ENCODE results near the gene ZGRF1.
"Not testable (repeated sequence)": the region's sequence is repeated elsewhere in the genome, so short reads cannot be mapped to it uniquely, and the experiment has no call there.

ZGRF1 gene

DNA sequence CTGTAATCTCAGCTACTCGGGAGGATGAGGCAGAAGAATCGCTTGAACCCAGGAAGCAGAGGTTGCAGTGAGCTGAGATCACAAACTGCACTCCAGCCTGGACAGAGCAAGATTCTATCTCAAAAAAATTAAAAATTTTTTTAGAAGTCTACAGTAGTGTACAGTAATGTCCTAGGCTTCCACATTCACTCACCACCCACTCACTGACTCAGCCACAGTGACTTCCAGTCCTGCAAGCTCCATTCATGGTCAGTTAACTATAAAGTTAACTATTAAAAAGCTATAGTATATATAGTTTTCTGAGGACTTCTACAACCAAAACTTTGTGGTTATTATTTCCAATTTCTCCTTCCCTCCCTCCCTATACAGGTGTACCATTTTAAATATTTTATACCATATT lies 86.0 kb downstream of the ZGRF1 start:
- no peak for DNase-seq (ENCODE audit: low spot score)

DNA sequence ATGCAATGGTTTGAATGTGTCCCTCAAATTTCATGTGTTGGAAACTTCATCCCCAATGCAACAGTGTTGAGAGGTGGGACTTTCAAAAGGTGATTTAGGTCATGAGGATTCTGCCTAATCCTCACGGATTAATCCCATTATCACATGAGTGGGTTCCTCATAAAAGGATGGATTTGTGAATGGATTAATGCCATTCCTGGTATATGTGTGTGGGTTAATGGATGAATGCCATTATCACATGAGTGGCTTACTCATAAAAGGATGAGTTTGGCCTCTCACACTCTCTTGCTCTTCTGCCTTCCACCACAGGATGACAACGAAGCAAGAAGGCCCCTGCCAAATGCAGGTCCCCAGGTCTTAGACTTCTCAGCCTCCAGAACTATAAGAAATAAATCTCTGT lies 90.2 kb downstream of the ZGRF1 start:
- no peak for DNase-seq (ENCODE audit: low spot score)

DNA sequence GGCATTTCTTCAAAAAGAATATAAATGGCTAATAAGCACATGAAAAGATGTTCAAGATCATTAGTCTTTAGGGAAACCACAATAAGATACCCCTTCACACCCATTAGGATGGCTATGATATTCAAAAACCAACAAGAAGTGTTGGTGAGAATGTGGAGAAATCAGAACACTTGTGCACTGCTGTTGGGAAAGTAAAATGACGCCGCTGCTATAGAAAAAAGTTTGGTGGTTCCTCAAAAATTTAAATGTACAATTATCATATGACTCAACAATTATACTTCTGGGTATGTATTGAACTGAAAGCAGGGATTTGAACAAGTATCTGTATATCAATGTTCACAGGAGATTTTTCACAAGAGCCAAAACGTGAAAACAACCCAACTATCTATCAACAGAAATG lies 91.4 kb downstream of the ZGRF1 start:
- DNase-seq (ENCODE audit: low spot score), result no peak

DNA sequence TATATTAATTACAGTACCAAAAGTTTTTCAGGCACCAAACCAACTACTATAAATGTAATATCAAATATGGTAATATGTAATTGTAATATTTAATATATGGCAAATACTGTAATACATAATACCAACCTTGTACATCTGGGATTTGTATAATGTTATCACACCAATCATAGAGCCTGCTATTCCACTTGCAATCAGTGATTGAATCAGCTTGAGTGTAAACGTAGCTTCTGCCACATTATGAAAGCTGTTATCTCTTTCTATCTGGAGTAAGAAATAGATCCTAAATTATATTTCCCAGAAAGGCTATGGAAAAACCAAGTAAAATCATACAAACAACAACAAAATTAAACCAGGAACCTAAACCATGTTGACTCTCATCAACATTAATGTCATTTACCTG lies 96.0 kb downstream of the ZGRF1 start:
- DNase-seq (ENCODE audit: low spot score), result no peak

DNA sequence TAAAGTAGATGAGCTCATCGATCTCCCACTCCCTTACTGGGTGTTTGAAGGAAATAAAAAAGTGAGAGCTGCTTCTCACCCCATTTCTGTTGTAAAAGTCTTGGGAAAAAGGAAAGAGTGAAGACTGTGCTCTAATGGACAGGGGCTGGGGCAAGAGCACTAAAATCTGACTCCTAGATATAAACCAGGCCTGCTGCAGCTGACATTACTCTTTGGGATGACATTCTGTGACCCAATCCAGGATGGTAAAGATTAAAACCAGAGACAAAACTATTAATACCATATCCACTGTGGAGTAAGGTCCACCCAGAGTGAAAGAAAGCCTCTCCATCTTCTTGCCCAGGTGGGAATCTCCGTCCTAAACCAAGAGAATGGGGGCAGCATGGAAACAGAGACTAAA lies 100.6 kb downstream of the ZGRF1 start:
- DNase-seq (ENCODE audit: low spot score), result no peak

DNA sequence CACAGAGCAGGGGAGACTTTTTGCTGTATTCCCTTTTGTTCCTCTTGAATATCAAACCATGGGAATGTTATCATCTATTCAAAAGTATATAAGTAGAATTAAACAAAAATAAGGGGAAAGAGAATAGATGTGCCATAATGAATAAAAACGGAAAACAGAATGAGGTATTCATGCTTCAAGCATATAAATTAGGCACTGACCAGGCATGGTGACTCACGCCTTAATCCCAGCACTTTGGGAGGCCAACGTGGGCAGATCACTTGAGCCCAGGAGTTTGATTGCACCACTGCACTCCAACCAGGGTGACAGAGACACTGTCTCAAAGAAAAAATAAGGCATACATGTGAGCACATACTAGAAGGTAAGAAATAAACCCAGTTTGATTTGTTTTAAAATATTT lies 104.4 kb downstream of the ZGRF1 start:
- no peak for DNase-seq (ENCODE audit: low spot score)

DNA sequence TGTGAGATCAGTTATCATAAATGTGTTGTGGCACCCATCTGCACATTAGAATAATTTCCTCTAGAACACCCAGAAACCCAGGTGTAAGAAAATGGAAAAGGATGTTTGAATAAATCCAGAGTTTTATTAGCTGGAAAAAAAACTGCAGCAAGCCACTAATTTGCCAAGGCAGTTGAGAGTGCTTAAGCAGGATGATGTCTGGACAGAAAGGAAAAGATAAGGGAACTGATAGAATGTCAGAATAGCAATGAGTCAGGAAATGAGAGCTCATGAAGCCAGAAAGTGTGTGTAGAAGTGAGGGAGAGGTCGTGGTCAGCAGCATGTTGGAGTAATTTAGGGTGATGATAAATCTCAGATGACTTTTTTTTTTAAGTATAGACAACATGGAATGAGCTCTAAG lies 105.6 kb downstream of the ZGRF1 start:
- no peak for DNase-seq (ENCODE audit: low spot score)

DNA sequence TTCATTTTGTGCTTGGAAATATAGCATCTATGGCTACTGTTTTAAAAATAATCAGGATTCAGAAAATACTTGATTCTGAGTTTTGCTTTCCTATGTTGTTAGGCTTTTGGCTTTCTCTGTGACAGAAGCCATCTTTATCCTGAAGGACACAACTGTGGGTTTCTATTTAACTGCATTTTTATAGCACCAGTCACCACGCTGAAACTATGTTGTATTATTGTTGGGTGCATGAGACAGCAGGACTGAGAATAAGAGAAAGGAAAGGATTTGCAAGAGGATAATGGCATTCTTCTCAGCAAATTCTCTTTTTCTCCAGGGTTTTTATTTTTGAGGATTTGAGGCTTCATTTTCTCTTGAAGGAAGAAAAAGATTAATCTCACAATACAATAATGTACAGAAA lies 110.6 kb downstream of the ZGRF1 start:
- no peak for DNase-seq (ENCODE audit: low spot score)

DNA sequence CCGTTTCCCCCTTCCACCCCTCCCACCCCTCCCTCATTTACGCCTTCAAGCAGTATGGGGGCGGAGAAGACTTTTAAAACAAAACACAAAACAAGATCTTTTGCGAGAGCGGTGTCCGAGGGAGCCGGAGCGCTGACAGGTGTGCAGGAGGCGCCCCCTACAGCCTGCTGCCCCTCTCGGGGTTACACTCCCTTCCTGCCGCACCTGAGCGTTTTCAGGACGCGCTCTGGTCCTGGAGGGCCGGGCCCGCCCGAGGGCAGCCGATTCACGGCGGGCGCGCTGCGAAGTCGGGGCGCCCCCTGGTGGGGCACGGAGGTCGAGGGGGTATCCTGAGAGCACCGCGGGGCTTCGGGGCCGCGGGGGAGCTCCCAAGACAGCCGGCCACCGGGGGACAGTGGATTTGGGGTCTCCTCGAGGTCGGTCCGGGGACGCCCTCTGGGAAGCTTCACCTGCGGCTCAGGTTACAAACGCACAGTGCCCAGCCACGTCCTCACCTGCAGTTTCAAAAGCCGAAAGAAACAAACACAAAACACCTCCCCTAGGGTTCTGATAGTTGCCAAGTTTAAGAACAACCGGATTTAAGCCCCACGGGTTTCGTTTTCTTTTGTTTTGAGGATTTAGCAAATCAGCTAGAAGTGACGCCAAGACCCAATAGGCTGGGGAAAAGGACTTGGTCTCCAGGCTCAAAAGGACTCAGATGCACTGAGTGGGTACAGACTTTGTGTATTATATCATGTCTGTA lies 112.8 kb downstream of the ZGRF1 start:
- no peak for DNase-seq (ENCODE audit: low spot score)

DNA sequence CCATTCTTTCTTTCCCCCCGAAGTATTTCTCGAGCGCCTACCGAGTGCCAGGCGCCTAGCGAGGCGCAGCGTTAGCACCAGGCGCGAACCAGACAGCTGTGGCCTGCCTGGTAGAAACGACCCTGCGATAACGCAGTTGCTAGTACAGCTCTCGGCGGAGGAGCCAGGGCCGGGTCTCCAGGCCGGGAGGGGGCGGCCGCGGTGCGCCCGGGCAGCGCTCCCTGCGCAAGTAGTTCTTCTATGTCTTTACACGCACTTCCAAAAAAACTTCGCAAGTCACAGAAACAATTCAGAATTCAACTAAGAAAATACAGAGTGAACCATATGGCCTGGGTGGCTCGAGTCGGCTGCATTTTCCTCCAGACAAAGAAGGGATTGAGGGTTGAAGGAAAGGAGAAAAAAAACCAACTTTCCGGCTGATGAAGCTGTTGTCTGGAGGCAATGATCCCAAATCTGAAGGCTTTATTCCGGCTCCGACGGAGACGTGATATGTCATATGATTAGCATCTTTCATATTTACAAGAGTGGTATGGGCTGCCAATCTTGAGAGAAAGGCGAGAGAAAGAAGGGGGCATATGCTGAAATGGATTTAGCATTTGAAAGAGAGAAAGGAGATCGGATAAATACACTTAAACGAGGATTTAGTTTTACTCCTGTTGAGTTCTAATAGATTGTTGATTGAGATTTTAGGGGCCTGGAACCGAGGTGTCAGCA lies 113.5 kb downstream of the ZGRF1 start:
- DNase-seq (ENCODE audit: low spot score), result no peak

DNA sequence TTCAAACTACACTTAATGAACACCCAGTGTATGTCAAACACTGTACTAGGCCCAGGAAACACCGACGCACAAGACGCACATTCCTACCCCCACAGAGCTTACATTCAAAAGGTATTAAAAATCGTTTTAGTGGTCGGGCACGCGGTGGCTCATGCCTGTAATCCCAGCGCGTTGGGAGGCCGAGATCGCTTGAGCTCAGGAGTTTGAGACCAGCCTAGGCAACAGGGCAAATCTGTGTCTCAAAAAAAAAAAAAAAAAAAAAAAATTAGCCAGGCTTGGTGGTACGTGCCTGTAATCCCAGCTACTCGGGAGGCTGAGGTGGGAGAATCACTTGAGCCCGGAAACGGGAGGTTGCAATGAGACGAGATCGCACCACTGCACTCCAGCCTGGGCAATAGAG lies 114.3 kb downstream of the ZGRF1 start:
- not testable (repeated sequence) for DNase-seq (ENCODE audit: low spot score)

DNA sequence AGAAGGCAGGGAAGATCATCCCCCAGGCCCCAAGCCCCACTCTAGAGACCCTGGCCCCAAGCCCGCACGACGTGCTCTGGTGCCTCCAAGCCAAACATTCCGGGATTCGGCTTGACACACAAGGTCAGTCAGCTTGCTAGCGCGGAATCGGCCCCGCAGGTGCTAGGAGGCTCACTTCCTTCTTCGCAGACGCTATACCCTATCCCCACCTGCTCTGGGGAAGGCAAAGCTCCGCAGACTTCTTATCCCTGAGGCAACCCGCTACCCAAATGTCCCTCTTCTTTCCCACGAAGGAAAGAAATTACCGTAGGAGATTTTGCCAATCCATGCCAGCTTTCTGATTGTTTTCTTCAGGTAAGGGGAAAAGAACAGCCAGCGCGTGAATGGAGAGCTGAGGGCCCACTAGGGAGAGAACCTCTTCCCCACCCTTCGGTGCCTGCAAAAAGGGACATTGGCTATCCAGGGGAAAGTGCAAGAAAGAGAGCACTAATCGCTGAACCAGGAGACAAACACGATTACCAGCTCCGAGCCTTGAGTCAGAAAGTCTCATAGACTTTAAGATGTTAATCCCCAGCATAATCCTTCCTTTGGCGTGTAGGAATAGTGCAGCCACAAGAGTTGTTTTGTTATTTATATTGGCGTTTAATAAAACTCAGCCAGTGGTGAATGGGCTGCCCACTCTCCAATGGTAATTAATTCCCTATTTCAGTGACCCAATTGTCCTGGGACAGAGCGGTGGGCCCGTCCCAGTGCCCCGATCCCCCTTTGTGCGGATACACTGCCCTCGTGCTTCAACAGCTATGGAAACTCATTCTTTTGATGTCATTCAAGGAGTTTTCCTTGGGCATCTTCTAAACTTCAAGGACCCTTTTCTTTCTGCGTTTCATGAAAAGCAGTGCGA lies 115.3 kb downstream of the ZGRF1 start:
- no peak for DNase-seq (ENCODE audit: low spot score)

DNA sequence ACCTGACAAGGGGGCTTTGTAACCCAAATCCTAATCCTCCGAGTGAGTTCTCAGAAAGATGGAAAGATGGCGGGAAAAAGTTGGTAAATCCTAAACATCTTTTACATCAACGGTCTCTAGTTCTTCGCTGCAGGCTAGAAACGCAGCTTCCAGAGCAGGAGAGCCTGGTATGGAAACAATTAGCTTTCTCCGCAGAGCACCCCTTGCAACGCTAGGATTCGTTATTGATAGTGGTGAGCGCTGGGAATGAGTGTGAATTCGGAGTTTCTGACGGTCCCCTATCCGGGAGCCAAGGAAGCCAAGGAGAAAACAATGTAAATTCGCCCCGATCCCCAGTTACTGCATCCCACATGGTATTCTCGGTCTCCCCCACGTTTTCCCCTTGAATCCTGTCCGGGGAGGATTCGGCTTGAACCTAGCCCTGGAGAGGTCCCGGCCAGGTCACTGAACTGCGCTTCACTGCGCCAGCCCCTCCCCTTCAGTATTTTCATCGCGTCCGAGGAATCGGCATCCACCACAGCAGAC lies 116.0 kb downstream of the ZGRF1 start:
- no peak for DNase-seq (ENCODE audit: low spot score)

DNA sequence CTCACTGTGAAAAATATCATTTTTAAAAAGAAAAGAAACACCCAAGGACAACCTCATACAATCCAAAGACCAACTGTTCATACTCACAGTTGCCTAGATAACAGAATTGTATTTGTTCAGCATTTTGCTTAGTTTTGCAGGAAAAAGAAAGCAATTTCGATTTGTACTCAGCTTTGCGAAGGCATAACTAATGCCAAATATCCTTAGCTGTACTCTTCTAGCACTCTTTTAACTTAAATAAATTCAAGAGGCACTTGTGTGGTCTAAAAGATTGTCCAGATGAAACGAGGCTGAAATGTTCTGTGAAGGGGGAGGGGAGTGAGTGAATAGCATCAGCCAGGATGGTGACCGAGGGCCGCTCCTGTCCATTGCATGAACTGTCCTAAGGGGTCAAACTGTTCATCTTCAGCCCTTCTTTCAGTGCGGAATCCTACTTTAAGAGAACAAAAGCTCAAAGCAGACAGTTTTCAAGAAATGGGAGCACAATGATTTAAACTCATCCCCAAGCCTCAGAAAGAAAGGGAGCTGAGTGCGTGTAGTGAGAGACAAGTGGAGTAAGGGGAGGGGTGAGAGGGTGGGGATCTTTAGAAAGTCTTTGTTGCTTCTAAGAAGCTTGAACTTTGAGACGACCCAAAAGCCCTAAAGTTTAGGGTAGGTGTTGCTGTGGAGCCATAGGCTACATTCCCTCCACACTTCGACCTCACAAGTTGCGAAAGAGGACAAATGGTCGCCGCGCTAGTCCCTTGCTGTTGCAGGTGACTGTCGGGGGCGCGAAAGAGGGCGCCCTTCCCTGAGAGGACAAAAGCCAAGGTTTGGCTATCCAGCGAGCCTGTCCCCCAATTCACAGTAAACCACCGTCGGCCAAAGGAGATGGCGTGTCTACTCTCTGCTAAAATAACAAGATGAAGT lies 116.8 kb downstream of the ZGRF1 start:
- no peak for DNase-seq (ENCODE audit: low spot score)

DNA sequence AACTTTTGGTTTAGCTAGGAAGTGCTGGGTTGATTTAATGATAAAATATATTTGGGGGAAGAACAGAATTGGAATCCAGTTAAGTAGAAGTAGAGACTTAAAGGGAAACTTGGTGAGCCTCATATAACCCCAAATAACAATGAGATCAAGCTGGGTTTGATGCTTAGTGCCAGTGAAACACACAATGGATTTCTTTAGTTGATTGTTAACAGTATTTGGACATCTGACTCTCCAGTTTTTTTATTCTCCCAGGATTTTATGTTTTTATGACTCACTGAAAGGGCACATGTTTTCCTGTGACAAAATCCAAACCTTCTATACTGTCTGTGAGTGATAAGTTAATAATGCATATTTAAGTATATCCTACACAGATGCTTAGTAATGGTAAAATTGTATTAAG lies 118.0 kb downstream of the ZGRF1 start:
- no peak for DNase-seq (ENCODE audit: low spot score)

DNA sequence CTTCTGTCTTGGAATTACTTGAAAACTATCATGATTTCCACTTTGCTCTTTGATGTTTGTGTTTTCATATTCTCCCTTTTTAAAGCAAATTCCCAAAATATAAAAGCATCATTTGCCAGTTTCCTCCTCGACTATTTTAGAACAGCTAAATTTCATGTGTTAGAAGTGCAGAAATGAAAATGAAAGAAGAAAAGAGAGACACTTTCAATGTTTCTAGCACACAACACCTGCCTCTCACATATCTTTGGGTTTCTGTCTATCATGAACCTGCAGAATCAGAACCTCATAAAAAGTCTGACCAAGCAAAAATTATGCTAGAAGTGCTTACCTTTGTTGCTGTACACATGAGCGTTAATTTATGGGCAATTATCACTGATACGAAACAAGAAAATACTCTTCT lies 118.8 kb downstream of the ZGRF1 start:
- no peak for DNase-seq (ENCODE audit: low spot score)

DNA sequence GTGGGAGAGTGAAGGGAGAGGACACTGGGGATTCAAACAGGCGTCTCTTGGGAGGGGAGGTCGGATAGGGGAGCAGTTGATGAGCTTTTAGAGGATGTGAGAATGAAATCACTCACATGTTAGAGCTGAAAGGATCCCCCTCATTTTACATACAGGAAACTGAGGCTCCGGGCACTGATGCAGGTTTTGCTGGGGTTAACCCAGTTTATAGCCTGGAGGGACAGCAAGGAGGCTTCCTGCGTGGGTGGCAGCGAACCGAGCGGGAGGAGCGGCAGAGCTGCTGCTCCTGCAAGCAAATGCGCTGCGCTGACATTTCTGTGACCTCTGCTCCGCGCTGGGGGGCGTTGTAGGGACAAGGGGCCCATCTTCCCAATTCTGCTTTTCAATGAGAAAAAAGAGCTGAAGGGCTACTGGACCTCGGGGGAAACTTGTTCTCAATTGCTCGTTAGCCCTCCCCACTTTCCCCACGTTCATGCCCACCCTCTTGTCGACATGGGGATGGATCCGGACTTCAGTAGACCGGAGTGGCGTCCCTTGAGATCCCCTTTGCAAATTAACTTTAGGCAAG lies 119.6 kb downstream of the ZGRF1 start:
- no peak for DNase-seq (ENCODE audit: low spot score)

DNA sequence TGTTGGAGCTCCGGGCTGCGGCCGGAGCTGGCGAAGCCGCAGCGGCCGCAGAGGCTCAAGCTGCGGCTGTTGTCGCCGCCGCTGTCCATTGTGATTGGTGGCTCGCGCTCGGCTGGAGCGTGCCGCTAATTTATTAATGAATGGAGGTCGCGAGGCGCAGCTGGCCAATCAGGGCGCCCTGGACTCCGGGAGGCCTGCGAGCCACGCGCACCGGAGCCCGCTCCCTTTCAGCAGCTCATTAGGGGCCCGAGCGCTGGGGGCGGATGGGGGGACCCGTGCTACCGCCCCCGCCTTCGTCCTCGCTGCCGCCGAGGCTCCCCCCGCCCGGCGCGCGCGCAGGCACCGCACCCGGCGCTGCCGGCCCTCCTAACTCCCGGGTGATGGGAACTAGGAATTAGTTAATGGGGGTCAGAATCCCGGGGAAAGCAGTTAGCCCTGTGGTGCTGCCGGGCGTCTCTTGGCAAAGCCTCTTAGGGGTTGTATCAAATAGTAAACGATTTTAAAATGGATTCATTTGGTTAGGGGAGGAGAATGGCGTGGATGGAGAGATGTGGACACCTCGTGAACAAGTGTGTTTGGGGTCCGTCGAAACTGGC lies 120.1 kb downstream of the ZGRF1 start:
- DNase-seq (ENCODE audit: low spot score), result no peak

DNA sequence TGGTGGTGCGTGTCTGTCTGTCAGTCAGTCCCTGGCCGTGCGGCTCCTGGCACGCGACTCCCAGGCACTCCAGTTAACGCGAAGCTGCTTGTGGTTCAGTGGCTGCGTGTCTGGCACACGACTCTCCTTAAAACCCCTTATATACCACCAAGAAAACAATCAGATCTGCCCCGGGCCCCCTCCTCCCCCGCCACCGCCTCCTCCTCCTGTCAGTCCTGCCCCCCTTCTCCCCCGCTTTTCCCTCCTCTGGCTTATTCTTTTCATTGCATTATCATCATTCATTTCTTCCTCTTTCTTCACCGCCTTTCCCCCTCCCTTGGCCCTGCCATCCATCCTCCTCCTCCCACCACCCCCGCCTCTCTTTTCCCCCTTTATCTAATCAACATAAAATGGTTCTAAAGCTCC lies 120.6 kb downstream of the ZGRF1 start, which contains the start of gene NEUROG2:
NEUROG2 (minus strand) TSS at position 115 of the 405 bp plus-strand sequence. CDS start 705 bp downstream, outside the sequence.
- no peak for DNase-seq (ENCODE audit: low spot score)

Data from putamen (tissue), 1 donor.